ENCODE measurements around the gene SH3RF3. TPM values are rescaled to one million over a fixed set of nuclear protein-coding genes. Genes with fewer than 3 reads are reported as not detected.

Gene SH3RF3
- total RNA-seq, 1 donor from 2014 or later, result 6.4 TPM

- intact Hi-C loops (cut with DNase I), result loop anchor here (2.0 kb wide), 1 partner anchor 56 kb away; no protein-coding TSS in a partner anchor
- ATAC-seq (peak; percentile 29), DNase-seq (ENCODE audit: low spot score) (peak; percentile 52)
Measured at GRCh38 chr2:109450574-109451273, 321.7 kb downstream of the SH3RF3 start.

DNA sequence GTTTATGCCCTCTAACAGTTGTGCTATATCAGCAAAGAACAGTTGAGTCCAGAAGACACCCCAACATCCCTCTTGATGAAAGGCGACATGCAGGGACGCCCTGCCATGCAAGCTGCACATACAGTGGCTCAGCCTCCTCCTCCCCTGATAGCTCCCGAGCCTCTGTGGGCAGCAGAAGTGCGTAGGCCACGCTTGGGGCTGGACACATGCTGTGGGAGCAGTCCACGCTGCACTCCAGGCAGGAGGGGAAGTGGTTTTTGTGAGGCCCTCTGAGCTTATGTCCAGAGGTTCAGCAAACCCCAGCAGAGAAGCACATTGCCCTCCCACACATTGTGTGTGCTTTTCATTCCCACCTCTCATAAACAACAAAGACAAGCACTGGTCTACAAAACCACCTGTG is 322.7 kb downstream of the SH3RF3 start:
- ATAC-seq (no peak), DNase-seq (ENCODE audit: low spot score) (peak; percentile 27)
- intact Hi-C loops (cut with DNase I), result loop anchor here (2.0 kb wide), 1 partner anchor 55 kb away; no protein-coding TSS in a partner anchor

GRCh38 chr2:109452318-109453305 is 323.6 kb downstream of the SH3RF3 start:
- intact Hi-C loops (cut with DNase I), result no loop called here
- ATAC-seq (no peak), DNase-seq (ENCODE audit: low spot score) (peak; percentile 55)

DNA sequence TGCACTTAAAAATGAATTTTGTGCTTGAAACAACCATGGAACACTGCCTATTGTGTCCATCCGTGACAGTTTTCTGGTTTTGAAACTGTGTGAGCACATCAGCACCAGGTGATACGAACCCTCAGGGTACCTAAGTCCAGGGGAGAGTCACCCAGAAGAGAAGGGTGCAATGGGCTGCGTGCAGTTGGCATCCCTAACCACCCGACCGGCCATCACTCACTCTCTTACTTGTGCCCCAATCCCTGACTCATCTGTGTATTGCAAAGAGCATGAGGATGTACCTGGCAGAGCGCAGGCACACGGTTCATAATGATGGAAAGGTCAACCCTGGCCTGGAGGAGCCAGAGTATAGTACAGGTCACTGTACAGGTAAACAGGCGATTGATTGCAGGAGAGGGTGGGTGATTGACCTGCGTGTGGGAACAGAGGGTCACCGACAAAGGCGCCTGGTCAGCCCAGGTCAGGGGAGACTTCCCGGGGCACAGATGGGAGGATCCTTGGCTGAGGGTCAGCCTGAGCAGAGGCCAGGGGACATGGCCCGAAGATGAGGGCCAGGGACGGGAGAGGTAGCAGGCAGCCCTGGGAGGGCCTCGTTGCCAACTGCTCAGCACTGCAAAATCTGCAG is 324.5 kb downstream of the SH3RF3 start:
- ATAC-seq, result no peak
- DNase-seq (ENCODE audit: low spot score), result peak; percentile 42
- intact Hi-C loops (cut with DNase I), result no loop called here

- DNase-seq (ENCODE audit: low spot score) (peak; percentile 19), ATAC-seq (no peak)
- intact Hi-C loops (cut with DNase I), result no loop called here
Measured at GRCh38 chr2:109454304-109454703, 325.3 kb downstream of the SH3RF3 start.

DNA sequence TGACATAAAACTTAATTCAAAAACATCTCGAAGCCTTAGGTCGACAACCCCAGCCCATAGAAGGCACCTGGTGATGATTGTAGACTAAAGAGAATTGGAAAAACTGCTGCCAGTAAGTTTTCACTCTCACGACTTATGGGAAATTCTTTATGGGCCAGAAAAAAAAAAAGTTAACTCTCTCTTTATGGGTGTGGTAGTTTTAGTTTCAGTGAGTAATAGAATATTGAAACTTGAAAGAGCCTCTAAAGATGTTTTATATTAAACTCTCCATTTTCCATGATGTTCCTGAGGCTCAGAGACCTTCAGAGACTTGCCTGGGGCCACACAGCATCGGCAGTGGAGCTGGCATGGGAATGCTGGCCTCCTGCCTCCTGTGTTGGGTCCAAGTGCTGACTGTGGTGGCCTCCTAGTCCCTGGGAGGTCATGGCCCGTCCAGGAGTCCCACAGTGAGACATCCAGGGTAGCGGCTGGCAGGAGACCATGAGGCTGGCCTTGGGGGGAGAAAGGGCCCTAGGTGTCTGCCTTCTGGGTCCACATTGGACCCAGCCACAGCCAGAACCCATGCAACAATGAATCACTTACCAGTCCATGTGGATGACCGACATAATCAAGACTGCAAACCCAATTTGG is 325.9 kb downstream of the SH3RF3 start:
- DNase-seq (ENCODE audit: low spot score), result peak; percentile 33
- intact Hi-C loops (cut with DNase I), result no loop called here
- no peak for ATAC-seq

DNA sequence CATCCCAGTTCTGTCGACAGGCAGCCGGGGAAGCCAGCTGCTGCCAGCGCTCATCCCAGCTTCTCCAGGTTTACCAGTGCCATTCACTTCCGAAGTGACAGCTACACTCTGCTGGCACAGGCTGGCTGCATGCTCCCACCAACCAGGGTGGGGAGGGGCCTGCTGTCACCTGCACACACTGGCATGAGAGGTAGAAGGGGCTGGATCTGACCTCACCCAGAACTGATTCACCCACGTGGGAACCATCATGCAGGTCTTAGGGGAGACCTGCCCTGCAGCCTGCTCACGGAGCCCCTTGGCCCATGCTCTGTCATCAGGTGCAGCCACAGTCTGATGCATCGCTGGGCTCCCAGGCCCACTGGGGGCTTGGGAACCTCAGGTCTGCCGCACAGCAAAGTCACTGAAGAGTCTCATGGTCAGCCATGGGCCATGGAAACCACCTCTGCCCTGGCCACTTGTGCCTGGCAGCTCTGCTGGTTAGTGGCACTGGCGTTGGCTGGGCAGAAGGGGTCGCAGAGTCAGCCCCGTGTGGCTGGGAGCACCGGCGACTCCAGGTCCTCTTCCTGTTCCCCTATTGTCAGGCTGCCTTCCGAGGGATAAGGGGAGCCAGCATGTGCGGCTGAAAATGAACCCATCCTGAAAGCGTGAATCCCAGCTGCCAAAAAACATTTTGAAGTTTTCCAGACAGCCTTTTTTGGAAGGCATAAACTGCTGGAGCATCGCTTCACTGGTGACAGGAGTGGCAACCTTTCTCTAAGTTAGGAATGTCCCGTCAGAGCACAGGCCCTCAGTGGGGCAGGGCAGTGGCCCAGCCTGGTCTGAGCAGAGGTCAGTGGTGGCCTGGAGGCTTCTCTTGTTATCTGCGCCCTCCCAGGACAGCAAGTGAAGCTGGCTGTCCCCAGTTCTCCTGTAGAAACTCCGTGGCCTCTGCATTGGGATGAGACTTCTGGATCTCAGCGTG is 327.0 kb downstream of the SH3RF3 start:
- peak; percentile 34 for DNase-seq (ENCODE audit: low spot score)
- intact Hi-C loops (cut with DNase I), result no loop called here

GRCh38 chr2:109456776-109457175 is 327.8 kb downstream of the SH3RF3 start:
- intact Hi-C loops (cut with DNase I), result no loop called here
- peak; percentile 15 for DNase-seq (ENCODE audit: low spot score)
- ATAC-seq, result no peak

More for the DNA sequence above, 327.0 kb downstream of the SH3RF3 start:
- no peak for ATAC-seq

GRCh38 chr2:109457366-109457765 is 328.4 kb downstream of the SH3RF3 start:
- intact Hi-C loops (cut with DNase I), result no loop called here
- peak; percentile 7 for DNase-seq (ENCODE audit: low spot score)
- no peak for ATAC-seq

GRCh38 chr2:109457794-109458193 is 328.8 kb downstream of the SH3RF3 start:
- DNase-seq (ENCODE audit: low spot score), result peak; percentile 26
- ATAC-seq, result no peak
- intact Hi-C loops (cut with DNase I), result no loop called here

DNA sequence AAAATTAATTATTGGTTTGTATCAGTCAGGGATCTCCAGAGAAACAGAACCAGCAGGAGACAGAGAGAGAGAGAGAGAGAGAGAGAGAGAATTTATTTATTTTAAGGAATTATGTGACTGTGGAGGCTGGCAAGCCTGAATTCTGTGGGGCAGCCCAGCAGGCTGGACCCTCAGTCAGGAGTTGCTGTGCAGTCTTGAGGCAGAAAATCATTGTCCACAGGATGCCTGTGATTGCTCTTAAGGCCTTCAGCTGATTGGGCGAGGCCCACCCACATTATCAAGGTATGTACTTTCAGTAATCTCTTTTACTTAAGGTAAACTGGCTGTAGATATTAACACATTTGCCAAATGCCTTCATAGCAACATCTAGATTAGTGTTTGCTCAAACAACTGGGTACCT is 329.5 kb downstream of the SH3RF3 start:
- ATAC-seq (no peak), DNase-seq (ENCODE audit: low spot score) (peak; percentile 19)
- intact Hi-C loops (cut with DNase I), result no loop called here

GRCh38 chr2:109459485-109459884 is 330.5 kb downstream of the SH3RF3 start:
- DNase-seq (ENCODE audit: low spot score), result peak; percentile 35
- ATAC-seq, result no peak
- intact Hi-C loops (cut with DNase I), result no loop called here

DNA sequence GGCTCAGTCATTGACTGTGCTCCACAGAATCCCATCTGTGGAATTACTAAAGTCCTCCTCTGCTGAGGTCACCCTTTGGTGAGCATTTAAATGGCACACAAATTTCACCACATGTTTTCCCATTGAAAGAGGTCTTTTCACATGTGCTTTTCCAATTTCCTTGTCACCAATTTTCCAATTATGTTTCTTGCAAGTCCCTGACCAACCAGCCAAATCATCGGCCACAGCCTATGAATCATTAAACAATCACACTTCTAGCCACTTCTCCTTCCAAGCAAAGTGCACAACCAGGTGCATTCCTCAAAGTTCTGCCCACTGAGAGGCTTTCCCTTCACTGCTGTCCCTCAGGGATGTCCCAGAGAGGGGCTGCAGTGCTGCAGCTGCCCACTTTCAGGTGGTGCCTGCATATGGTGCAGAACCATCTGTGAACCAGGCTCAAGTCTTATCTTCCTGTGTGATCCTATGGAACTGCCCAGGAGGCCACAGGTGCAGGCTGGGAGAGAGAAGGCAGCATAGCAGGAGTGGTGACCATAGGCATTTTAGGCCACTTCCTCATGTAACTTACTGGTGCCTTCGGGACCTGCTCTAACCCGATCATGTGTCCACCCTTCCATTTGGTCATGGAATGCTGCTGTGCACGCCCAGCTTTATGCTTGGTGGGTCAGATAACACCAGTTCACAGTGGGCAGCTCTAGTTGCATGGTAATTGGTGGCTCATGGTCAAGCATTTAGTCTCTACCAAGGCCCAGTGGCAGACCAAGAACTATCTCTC is 331.7 kb downstream of the SH3RF3 start:
- intact Hi-C loops (cut with DNase I), result no loop called here
- ATAC-seq, result no peak
- DNase-seq (ENCODE audit: low spot score), result peak; percentile 14

DNA sequence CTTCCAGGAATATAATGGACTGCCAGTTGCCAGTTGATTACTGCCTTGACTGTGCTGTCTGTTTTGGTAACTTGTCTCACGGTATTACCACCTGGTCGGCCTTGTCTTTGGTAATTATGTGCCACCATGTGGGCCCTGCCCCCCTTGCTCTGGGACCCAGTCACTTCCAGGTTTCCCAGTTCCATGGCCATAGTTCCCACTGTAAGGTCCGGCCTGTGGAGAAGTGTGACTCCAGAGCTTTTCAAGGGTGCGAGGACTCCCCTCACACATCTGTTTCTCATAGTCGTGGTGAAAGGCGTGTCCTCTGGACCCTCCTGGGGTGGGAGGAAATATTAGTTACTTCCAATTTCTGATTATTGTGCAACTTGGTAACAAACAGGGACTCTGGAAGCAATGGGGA is 334.2 kb downstream of the SH3RF3 start:
- peak; percentile 35 for ATAC-seq
- DNase-seq (ENCODE audit: low spot score), result peak; percentile 15
- intact Hi-C loops (cut with DNase I), result no loop called here

DNA sequence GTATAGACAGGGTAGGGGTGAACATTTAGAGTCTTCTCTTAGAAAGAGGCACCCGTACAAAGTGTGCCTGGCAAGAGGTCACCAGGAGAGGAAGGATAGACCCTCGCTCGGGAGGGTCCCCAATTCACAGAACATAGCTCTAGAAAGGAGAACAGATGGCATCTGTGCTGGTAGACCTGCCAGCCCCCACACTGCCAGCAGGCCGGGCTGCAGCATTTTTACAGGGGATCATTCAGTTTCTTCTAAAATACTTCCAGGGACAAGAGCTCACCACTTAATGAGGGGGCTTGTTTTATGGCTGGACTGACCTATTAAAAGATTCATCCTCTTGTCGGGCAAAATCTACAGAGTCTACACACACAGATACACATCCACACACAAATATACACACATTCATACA is 334.9 kb downstream of the SH3RF3 start:
- DNase-seq (ENCODE audit: low spot score) (no peak), ATAC-seq (no peak)
- intact Hi-C loops (cut with DNase I), result no loop called here

DNA sequence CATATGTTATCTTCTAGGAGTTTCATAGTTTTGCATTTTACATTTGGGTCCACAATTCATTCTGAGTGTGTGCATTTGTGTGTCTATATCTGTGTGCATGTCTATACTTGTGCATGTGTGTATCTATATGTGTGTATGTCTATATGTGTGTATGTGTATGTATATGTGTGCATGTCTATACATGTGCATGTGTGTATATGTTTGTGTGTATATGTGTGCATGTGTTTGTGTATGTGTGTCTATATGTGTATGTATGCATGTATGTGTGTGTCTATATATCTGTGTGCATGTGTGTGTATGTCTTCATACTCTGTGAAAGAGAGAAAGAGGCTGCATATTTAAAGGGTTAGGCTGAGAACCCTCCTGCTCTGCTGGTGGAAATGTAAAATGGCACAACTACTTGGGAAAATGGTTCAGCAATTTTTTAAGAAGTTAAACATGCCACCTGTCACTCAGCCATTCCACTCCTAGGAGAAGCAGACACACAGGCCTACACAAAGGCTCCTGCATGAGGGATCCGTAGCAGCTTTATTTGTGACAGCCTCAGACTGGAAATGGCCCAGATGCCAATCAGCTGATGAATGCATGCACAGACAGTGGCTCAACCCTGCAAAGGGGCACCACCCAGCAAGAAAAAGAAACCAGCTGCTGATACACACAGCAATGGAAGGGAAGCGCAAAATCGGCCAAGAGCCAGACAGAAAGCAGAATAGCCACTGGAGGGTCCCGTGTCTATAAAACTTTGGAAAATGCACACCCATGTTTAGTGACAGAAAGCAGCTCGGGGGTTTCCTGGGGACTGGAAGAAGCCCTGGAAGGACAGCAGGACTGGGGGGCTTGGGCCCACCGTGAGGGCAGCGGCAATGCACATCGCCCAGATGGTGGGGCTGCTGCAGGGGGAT is 337.9 kb downstream of the SH3RF3 start:
- DNase-seq (ENCODE audit: low spot score) (peak; percentile 22), ATAC-seq (no peak)
- intact Hi-C loops (cut with DNase I), result no loop called here

Data from sciatic nerve (tissue), 2 donors.